Endothelial cell of umbilical vein (primary cell): ENCODE data around the gene MAP4K1. TPM values are rescaled to one million over a fixed set of nuclear protein-coding genes. Genes with fewer than 3 reads are reported as not detected.

Experiments
- BruUV-seq: library from RNA; stranded (reverse); fragments of 400-500 nt; replicated peaks from 2 replicates; lab custom pipeline; 2021; lab: Mats Ljungman, UMichigan
- CTCF ChIA-PET: fragments of 300-600, 350-600 bp; sonication (Branson Sonifier 250); formaldehyde crosslinking; loops from one replicate; lab custom pipeline; 2021; ENCODE audit warnings: antibody characterized with exemption, inconsistent platforms; lab: Charles Lee
- POLR2A ChIA-PET: fragments of 300-600, 350-600 bp; sonication (Branson Sonifier 250); formaldehyde crosslinking; loops from one replicate; lab custom pipeline; 2021; ENCODE audit warnings: antibody characterized with exemption, inconsistent platforms; lab: Charles Lee
- DNase-seq: peaks from one replicate; pipeline ENCODE4 v3.0.0-alpha.2; 2011; ENCODE audit warnings: low read depth, low spot score
- FAIRE-seq: peaks from 2 replicates; lab custom pipeline; 2011; peaks lifted over from hg19 to GRCh38; lab: Jason Lieb, UNC
- H2AFZ ChIP-seq: 2 replicates; pipeline ENCODE4 v1.6.0; 2012; ENCODE audit warnings: low read depth, low read length, control low read depth, inconsistent platforms
- H3K27ac ChIP-seq: 2 replicates; pipeline ENCODE4 v1.5.1; 2011; ENCODE audit warnings: low read depth, mild to moderate bottlenecking, control low read depth, low read length, moderate library complexity; ENCODE audit not compliant: insufficient read depth
- H3K27me3 ChIP-seq, 2 experiments: 2 replicates each; pipeline versions ENCODE4 v1.6.0 to v1.6.1; 2011; ENCODE audit warnings: low read length in 2 of 2, mixed read lengths in 1 of 2; ENCODE audit not compliant: control insufficient read depth in 2 of 2, insufficient read depth in 2 of 2
- H3K36me3 ChIP-seq, 2 experiments: 2 replicates in 1 of 2; 3 replicates in 1 of 2; pipeline ENCODE4 v1.5.1; 2011; ENCODE audit warnings: low read length in 2 of 2, mild to moderate bottlenecking in 1 of 2, moderate library complexity in 1 of 2; ENCODE audit not compliant: control insufficient read depth in 2 of 2, insufficient read depth in 2 of 2; ENCODE audit errors: extremely low read depth in 1 of 2
- H3K4me1 ChIP-seq: 3 replicates; pipeline ENCODE4 v1.5.1; 2011; ENCODE audit warnings: mild to moderate bottlenecking, low read length; ENCODE audit not compliant: control insufficient read depth, insufficient read depth; ENCODE audit errors: extremely low read depth
- H3K4me2 ChIP-seq: 2 replicates; pipeline ENCODE4 v1.6.1; 2011; ENCODE audit warnings: low read length, control low read depth, mixed read lengths; ENCODE audit not compliant: insufficient read depth
- H3K4me3 ChIP-seq, 3 experiments: fragments of 200-600 bp in 1 of 3; sonication (generic), shearing (Covaris generic) in 1 of 3; replicated peaks in 1 of 3; 2 replicates each; pipeline ENCODE4 v1.5.1; 2011 to 2016; ENCODE audit warnings: control low read depth in 3 of 3, low read length in 3 of 3, mild to moderate bottlenecking in 2 of 3, inconsistent platforms in 1 of 3, low read depth in 1 of 3, moderate library complexity in 1 of 3; ENCODE audit not compliant: insufficient read depth in 1 of 3
- H3K79me2 ChIP-seq: 2 replicates; pipeline ENCODE4 v1.6.0; 2012; ENCODE audit warnings: low read length, inconsistent platforms; ENCODE audit not compliant: control insufficient read depth, insufficient read depth
- H3K9ac ChIP-seq: replicated peaks from 2 replicates; pipeline ENCODE3; 2011; ENCODE audit warnings: low read length, control low read depth; ENCODE audit not compliant: insufficient read depth; ENCODE audit errors: extremely low read depth
- H3K9me1 ChIP-seq: replicated peaks from 3 replicates; pipeline ENCODE4 v1.6.0; 2011; ENCODE audit warnings: mild to moderate bottlenecking, low read length; ENCODE audit not compliant: control insufficient read depth, insufficient read depth; ENCODE audit errors: extremely low read depth
- H3K9me3 ChIP-seq: replicated peaks from 2 replicates; pipeline ENCODE4 v1.5.1; 2012; ENCODE audit warnings: low read length, inconsistent platforms; ENCODE audit not compliant: control insufficient read depth, insufficient read depth
- H4K20me1 ChIP-seq: replicated peaks from 2 replicates; pipeline ENCODE3; 2011; ENCODE audit warnings: mild to moderate bottlenecking, low read length; ENCODE audit not compliant: control insufficient read depth, insufficient read depth; ENCODE audit errors: extremely low read depth
- EZH2 ChIP-seq: IDR thresholded peaks from 2 replicates; pipeline ENCODE4 v1.6.1; 2012; ENCODE audit warnings: borderline replicate concordance, low read depth, mild to moderate bottlenecking, moderate library complexity, low read length, inconsistent platforms; ENCODE audit not compliant: severe bottlenecking
- FOS ChIP-seq: IDR thresholded peaks from 2 replicates; pipeline ENCODE4 v1.6.1; 2011; ENCODE audit warnings: mild to moderate bottlenecking, low read length, moderate library complexity, borderline replicate concordance; ENCODE audit not compliant: insufficient read depth
- GATA2 ChIP-seq: IDR thresholded peaks from 2 replicates; pipeline ENCODE4 v1.7.0; 2011; ENCODE audit warnings: low read depth, mild to moderate bottlenecking, moderate library complexity, mixed read lengths, low read length; ENCODE audit not compliant: insufficient read length, insufficient read depth
- JUN ChIP-seq: IDR thresholded peaks from 2 replicates; pipeline ENCODE4 v1.6.1; 2011; ENCODE audit warnings: borderline replicate concordance, low read depth; ENCODE audit not compliant: insufficient read length, insufficient read depth
- MAX ChIP-seq: IDR thresholded peaks from 2 replicates; pipeline ENCODE4 v1.6.1; 2011; ENCODE audit not compliant: insufficient read depth, insufficient read length
- MYC ChIP-seq: IDR thresholded peaks from one replicate; pipeline ENCODE4 v1.6.1; 2011; ENCODE audit warnings: mild to moderate bottlenecking, low read depth, low read length
- POLR2A ChIP-seq: IDR thresholded peaks from 2 replicates; pipeline ENCODE4 v1.6.1; 2012; ENCODE audit warnings: low read depth, mild to moderate bottlenecking, control low read depth, low read length
- POLR2AphosphoS5 ChIP-seq: IDR thresholded peaks from 2 replicates; pipeline ENCODE4 v1.6.1; 2012; ENCODE audit warnings: low read depth, mild to moderate bottlenecking, control low read depth, low read length, moderate library complexity; ENCODE audit not compliant: insufficient read depth
- dilution Hi-C: fragments of 300-500 bp; cut with MboI; formaldehyde crosslinking; loops from one replicate; pipeline ENCODE4 v1.15.0; 2019; ENCODE audit warnings: low sequenced_read_pairs; ENCODE audit not compliant: extremely low pct_ligation_motif_present
- intact Hi-C: fragments of 100-400 bp; cut with micrococcal nuclease; formaldehyde crosslinking; loops from one replicate; pipeline ENCODE4 v1.10.0; 2022
- polyA plus RNA-seq, 4 experiments: library from polyadenylated mRNA; depleted of rRNA in 3 of 4; stranded (reverse) in 3 of 4; unstranded in 1 of 4; fragments of >200 nt; gene quantifications; 2 replicates each; pipeline versions ENCODE4 v1.2.1 to v1.2.3, GENCODE V29; 2011 to 2012; ENCODE audit warnings: missing spikeins in 1 of 4
- total RNA-seq: library from RNA; stranded (reverse); gene quantifications from 2 replicates; pipeline ENCODE4 v1.2.3, GENCODE V29; 2021
- TF ChIP-seq, protein P1 (sequence below), 2 donors: IDR thresholded peaks; 1 replicate in 1 of 2; 2 replicates in 1 of 2; pipeline ENCODE4 v1.5.1; 2011; ENCODE audit warnings: low read length in 2 of 2, mild to moderate bottlenecking in 2 of 2, moderate library complexity in 2 of 2, control low read depth in 1 of 2, inconsistent platforms in 1 of 2, low read depth in 1 of 2; ENCODE audit not compliant: insufficient read depth in 1 of 2; ENCODE audit errors: extremely low read depth in 1 of 2

The MAP4K1 gene
- total and polyA plus RNA-seq, 2 donors (not counting 3 experiments of a cell fraction or from before 2014, with no cell fraction given): 0.12 to 1.6 TPM

GRCh38 chr19:38624822-38625221, 7.1 kb upstream of the MAP4K1 start:
- ChIA-PET CTCF (interaction anchor here (1.3 to 1.6 kb wide), 2 partner anchors 10 to 12 kb away, joined by 4 to 7 read pairs; no protein-coding TSS in a partner anchor), POLR2A (interaction anchor here (0.7 to 0.9 kb wide), 2 partner anchors 14 to 237 kb away, joined by 4 read pairs; partner anchors contain the start of gene GGN)
- Histone ChIP-seq H4K20me1 (no peaks in the 10 kb centered on the region), H3K9me1 (no peaks in the 10 kb centered on the region), H3K79me2 (peaks cover 7% of the 10 kb centered on the region), H3K27ac (no peak overlapping the region), H3K27me3 (no peaks in the 10 kb centered on the region), H3K9me3 (no peaks in the 10 kb centered on the region), H2AFZ (no peak overlapping the region), H3K9ac (no peak overlapping the region), H3K36me3 (peaks cover 21 to 37% of the 10 kb centered on the region in 2 experiments), H3K4me2 (no peak overlapping the region), H3K4me3 (no peak overlapping the region), H3K4me1 (peaks cover 4% of the 10 kb centered on the region)
- TF ChIP-seq JUN: no peak
- no peak for TF ChIP-seq GATA2
- TF ChIP-seq POLR2AphosphoS5: no peak
- no peak for TF ChIP-seq MAX
- no peak for TF ChIP-seq FOS
- TF ChIP-seq EZH2: no peak
- TF ChIP-seq, protein P1, sequence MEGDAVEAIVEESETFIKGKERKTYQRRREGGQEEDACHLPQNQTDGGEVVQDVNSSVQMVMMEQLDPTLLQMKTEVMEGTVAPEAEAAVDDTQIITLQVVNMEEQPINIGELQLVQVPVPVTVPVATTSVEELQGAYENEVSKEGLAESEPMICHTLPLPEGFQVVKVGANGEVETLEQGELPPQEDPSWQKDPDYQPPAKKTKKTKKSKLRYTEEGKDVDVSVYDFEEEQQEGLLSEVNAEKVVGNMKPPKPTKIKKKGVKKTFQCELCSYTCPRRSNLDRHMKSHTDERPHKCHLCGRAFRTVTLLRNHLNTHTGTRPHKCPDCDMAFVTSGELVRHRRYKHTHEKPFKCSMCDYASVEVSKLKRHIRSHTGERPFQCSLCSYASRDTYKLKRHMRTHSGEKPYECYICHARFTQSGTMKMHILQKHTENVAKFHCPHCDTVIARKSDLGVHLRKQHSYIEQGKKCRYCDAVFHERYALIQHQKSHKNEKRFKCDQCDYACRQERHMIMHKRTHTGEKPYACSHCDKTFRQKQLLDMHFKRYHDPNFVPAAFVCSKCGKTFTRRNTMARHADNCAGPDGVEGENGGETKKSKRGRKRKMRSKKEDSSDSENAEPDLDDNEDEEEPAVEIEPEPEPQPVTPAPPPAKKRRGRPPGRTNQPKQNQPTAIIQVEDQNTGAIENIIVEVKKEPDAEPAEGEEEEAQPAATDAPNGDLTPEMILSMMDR (IDR thresholded peaks at IDR 0.05; ENCODE audit: extremely low read depth in 1 of 2, insufficient read depth in 1 of 2, low read depth in 1 of 2, low read length in 2 of 2): no peak
- no peak for TF ChIP-seq MYC
- no peak for TF ChIP-seq POLR2A
- FAIRE-seq (no peak), DNase-seq (no peak)
- dilution Hi-C loops: no loop called here
- no TSS peak for BruUV-seq
- intact Hi-C loops: no loop called here
